ENCODE data around the gene KCNE4.
"Not testable (repeated sequence)": the region's sequence is repeated elsewhere in the genome, so short reads cannot be mapped to it uniquely, and the experiment has no call there.

KCNE4 gene

DNA sequence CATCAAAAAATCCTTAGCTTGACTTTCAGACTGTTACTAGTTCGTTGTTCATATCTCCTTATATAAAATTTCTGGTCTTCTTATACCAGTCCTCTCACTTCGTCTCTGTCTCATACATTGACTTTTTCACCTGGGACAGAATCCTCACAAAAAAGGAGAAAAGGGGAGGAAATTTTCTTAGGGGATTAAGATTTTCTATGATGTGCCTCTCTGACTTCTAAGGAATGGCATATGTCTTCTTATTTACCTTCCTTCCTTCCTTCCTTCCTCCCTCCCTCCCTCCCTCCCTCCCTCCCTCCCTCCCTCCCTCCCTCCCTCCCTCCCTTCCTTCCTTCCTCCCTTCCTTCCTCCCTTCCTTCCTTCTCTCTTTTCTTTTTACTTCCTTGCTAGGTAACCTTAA, 27.9 kb downstream of the KCNE4 start:
- no peaks in the 10 kb centered on the region for H3K36me3 ChIP-seq (ENCODE audit: insufficient read depth, low read depth, low read length)
- no peaks in the 10 kb centered on the region for H3K9me3 ChIP-seq (ENCODE audit: insufficient read depth, low read depth, low read length)
- no peak overlapping the region for H3K9ac ChIP-seq (ENCODE audit: low read depth, low read length)
- H3K27me3 ChIP-seq (ENCODE audit: insufficient read depth, low read length), result no peaks in the 10 kb centered on the region
- no peak overlapping the region for H3K27ac ChIP-seq (ENCODE audit: low read length)
- H3K4me1 ChIP-seq (ENCODE audit: insufficient read depth, low read length), result no peaks in the 10 kb centered on the region
- H3K4me3 ChIP-seq (ENCODE audit: low read length), result no peak overlapping the region

DNA sequence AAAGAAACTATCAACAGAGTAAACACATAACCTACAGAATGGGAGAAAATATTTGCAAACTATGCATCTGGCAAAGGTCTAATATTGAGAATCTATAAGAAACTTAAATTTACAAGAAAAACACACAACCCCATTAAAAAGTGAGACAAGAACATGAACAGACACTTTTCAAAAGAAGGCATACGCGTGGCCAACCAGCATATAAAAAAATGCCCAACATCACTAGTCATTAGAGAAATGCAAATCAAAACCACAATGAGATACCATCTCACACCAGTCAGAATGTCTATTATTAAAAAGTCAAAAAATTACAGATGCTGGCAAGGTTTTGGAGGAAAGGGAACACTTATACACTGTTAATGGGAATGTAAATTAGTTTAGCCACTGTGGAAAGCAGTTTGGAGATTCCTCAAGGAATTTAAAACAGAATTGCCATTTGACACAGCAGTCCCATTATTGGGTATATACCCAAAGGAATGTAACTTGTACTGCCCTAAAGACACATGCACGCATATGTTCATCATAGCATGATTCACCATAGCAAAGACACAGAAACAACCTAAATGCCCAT, 28.9 kb downstream of the KCNE4 start:
- H3K9me3 ChIP-seq (ENCODE audit: insufficient read depth, low read depth, low read length); H3K27ac ChIP-seq (ENCODE audit: low read length): not testable (repeated sequence)

DNA sequence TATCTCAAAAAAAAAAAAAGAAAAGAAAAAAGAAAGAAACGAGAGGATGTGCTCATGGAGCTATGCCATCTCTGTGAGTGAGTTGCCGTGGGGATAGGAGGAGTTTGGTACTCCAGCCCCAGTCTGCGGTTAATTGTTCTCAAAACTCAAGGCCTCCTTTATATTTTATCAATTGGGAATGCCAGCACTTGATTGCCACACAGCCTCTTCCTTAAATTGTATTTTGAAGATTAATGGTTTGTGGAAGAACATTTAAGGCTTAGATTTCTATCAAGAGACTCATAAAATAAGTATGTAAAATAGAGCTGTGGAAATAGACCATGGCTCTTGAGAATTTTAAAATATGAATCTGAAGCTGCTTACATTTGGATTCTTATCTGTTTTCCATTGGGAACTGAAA, 29.8 kb downstream of the KCNE4 start:
- Histone ChIP-seq H3K36me3 (ENCODE audit: insufficient read depth, low read depth, low read length) (no peaks in the 10 kb centered on the region), H3K9ac (ENCODE audit: low read depth, low read length) (no peak overlapping the region), H3K9me3 (ENCODE audit: insufficient read depth, low read depth, low read length) (no peaks in the 10 kb centered on the region), H3K4me1 (ENCODE audit: insufficient read depth, low read length) (no peaks in the 10 kb centered on the region; the same call in 1 of the 2 replicates), H3K4me3 (ENCODE audit: low read length) (no peak overlapping the region), H3K27ac (ENCODE audit: low read length) (no peak overlapping the region), H3K27me3 (ENCODE audit: insufficient read depth, low read length) (no peaks in the 10 kb centered on the region)

More for the DNA sequence above, 28.9 kb downstream of the KCNE4 start:
- not testable (repeated sequence) for H3K9ac ChIP-seq (ENCODE audit: low read depth, low read length); H3K4me3 ChIP-seq (ENCODE audit: low read length); H3K36me3 ChIP-seq (ENCODE audit: insufficient read depth, low read depth, low read length); H3K27me3 ChIP-seq (ENCODE audit: insufficient read depth, low read length); H3K4me1 ChIP-seq (ENCODE audit: insufficient read depth, low read length)

DNA sequence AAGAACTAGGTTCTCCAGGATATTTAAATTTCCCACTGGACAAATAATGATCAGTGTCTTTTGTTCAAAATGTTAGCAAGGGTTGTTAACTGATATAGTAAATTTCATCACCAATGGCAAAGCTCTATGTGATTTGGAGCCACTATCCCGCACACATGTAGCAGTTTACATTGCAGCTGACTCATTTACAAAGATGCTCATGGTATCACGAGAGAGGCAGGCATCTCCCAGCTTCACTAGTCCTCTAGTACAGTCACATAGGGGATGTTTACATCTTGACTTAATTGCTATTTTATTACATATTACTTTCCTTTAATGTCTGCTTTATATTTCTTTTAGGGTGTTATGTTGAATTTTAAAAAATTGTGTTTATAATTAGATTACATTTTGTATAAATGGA, 30.7 kb downstream of the KCNE4 start:
- no peaks in the 10 kb centered on the region for H3K9me3 ChIP-seq (ENCODE audit: insufficient read depth, low read depth, low read length)
- no peaks in the 10 kb centered on the region for H3K27me3 ChIP-seq (ENCODE audit: insufficient read depth, low read length)
- no peak overlapping the region for H3K27ac ChIP-seq (ENCODE audit: low read length)
- no peak overlapping the region for H3K9ac ChIP-seq (ENCODE audit: low read depth, low read length)
- no peaks in the 10 kb centered on the region; the same call in 1 of the 2 replicates for H3K4me1 ChIP-seq (ENCODE audit: insufficient read depth, low read length)
- no peak overlapping the region for H3K4me3 ChIP-seq (ENCODE audit: low read length)
- no peaks in the 10 kb centered on the region for H3K36me3 ChIP-seq (ENCODE audit: insufficient read depth, low read depth, low read length)

DNA sequence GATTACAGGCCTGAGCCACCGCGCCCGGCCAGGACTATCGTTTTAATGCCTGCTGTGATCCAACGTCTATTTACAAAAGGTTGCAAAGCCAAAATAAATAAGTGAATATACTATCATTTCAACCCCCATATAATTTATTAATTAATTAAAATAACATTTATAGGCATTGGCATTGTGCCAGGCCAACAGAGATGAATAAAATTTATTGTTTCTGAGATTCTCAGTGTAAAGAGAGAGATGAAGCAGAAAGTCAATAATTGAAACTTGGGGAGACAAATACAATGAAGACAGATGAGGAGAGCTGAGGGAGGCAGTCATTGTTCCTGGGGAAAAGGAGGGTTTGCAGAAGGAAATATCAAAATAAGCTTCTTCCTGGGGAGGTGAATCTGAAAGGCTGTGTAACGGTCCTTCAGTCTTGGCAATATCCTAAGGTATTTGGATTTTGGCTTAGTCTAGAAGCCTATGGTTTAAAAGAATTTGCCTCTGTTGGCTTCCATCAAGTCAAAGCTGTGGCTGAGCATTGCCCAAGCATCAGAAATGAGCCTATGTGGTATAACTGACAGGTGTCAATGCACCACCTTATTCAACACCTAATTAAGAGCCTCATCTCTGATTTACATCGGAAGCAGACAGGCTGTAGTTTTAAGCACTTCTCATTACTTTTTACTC, 31.5 kb downstream of the KCNE4 start:
- no peaks in the 10 kb centered on the region for H3K9me3 ChIP-seq (ENCODE audit: insufficient read depth, low read depth, low read length)
- no peak overlapping the region for H3K4me3 ChIP-seq (ENCODE audit: low read length)
- no peak overlapping the region for H3K27ac ChIP-seq (ENCODE audit: low read length)
- H3K9ac ChIP-seq (ENCODE audit: low read depth, low read length), result no peak overlapping the region
- H3K4me1 ChIP-seq (ENCODE audit: insufficient read depth, low read length), result no peaks in the 10 kb centered on the region; the same call in 1 of the 2 replicates
- no peaks in the 10 kb centered on the region for H3K36me3 ChIP-seq (ENCODE audit: insufficient read depth, low read depth, low read length)
- H3K27me3 ChIP-seq (ENCODE audit: insufficient read depth, low read length), result no peaks in the 10 kb centered on the region

DNA sequence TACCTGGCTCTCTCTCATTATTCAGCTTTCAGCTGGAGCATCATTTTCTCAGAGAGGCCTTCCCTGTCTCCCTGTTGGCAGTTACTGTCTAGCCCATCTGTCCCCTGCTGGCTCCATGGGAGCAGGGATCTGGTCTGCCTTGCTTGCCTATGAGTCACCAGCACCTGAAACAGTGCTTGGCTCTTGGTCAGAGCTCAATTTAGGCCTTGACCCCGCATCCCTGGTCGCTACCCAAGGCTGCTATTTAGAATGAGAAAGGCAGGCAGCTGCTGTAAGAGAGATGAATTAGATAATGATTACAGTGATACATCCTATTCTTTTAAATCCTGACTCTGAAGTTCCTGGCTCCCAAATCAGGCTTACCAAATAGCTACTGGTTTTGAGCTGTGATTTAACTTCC, 32.9 kb downstream of the KCNE4 start:
- Histone ChIP-seq H3K36me3 (ENCODE audit: insufficient read depth, low read depth, low read length) (no peaks in the 10 kb centered on the region), H3K9me3 (ENCODE audit: insufficient read depth, low read depth, low read length) (no peaks in the 10 kb centered on the region), H3K9ac (ENCODE audit: low read depth, low read length) (no peak overlapping the region), H3K4me3 (ENCODE audit: low read length) (no peak overlapping the region), H3K4me1 (ENCODE audit: insufficient read depth, low read length) (no peaks in the 10 kb centered on the region; the same call in 1 of the 2 replicates), H3K27ac (ENCODE audit: low read length) (no peak overlapping the region), H3K27me3 (ENCODE audit: insufficient read depth, low read length) (no peaks in the 10 kb centered on the region)

DNA sequence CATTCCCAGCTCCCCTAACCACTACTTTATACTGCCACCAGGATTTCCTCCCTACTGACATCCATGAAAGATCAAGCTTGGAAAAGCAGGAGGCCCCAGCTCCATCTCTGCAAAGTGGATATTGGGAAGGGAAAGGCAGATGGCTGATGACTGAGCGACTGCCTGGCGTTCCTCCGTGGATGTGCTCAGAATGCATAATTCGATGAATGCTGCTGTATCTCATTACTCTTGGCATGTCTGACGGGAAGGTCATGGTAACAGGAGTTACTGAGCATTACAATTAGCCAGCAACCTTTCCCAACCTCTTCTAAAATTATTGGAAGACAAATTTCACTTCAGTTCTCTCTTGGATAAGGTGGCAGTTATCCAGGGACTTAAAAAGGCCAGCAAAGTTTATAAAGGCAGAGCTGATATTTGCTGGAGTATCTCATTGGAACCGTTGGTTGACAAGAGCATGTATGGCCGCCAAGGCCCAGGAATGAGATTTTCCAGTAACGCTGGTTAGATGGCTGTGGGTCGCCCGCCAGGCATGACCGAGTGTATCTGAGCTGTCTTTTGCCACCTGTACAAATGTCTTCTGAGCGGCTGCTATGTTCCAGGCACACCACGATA, 34.5 kb downstream of the KCNE4 start:
- no peaks in the 10 kb centered on the region; the same call in 1 of the 2 replicates for H3K4me1 ChIP-seq (ENCODE audit: insufficient read depth, low read length)
- H3K9me3 ChIP-seq (ENCODE audit: insufficient read depth, low read depth, low read length), result no peaks in the 10 kb centered on the region
- no peaks in the 10 kb centered on the region for H3K27me3 ChIP-seq (ENCODE audit: insufficient read depth, low read length)
- no peaks in the 10 kb centered on the region for H3K36me3 ChIP-seq (ENCODE audit: insufficient read depth, low read depth, low read length)
- H3K27ac ChIP-seq (ENCODE audit: low read length), result no peak overlapping the region
- H3K4me3 ChIP-seq (ENCODE audit: low read length), result no peak overlapping the region
- H3K9ac ChIP-seq (ENCODE audit: low read depth, low read length), result no peak overlapping the region

DNA sequence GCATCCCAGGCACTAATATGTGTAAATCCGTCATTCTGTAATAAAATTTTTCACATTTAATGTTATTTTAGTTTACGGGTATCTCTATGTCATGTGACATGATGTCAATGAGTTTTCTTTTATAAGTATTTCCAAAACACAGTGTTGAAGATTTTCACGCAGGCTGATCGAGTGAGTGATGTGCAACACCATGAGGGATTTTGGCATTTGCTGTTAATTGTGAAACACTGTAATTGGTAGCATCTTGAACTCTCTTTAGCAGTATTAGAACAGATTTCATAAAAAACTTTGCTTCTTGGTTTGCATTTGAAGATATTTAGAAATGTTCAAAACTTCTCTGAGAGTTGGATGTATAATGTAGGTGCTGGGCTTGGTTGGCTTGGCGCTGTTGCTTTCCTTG, 35.5 kb downstream of the KCNE4 start:
- H3K27ac ChIP-seq (ENCODE audit: low read length), result no peak overlapping the region
- no peak overlapping the region for H3K9ac ChIP-seq (ENCODE audit: low read depth, low read length)
- H3K27me3 ChIP-seq (ENCODE audit: insufficient read depth, low read length), result no peaks in the 10 kb centered on the region
- no peaks in the 10 kb centered on the region for H3K9me3 ChIP-seq (ENCODE audit: insufficient read depth, low read depth, low read length)
- no peaks in the 10 kb centered on the region for H3K36me3 ChIP-seq (ENCODE audit: insufficient read depth, low read depth, low read length)
- H3K4me1 ChIP-seq (ENCODE audit: insufficient read depth, low read length), result no peaks in the 10 kb centered on the region; the same call in 1 of the 2 replicates
- no peak overlapping the region for H3K4me3 ChIP-seq (ENCODE audit: low read length)

DNA sequence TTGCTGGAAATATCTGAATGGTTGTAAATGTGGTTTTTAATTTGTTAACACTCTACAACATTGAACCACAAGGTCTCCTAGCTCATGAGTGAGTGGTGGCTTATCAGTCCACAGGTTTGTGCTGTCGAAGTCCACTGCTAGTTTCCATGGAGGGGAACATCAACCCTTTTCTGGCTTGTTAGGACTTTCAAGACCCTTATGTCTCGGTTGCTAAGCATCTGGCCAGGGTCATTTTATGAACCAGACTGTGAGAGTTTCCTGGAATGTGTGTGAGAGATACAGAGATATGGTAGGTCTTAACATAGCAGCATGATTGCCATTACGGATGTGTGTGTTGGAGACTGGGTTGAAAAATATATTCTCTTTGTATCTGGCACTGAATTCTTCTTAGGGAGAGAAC, 36.9 kb downstream of the KCNE4 start:
- H3K27ac ChIP-seq (ENCODE audit: low read length), result no peak overlapping the region
- no peak overlapping the region for H3K4me3 ChIP-seq (ENCODE audit: low read length)
- H3K27me3 ChIP-seq (ENCODE audit: insufficient read depth, low read length), result no peaks in the 10 kb centered on the region
- H3K4me1 ChIP-seq (ENCODE audit: insufficient read depth, low read length), result peaks cover 4% of the 10 kb centered on the region; the same call in 1 of the 2 replicates
- no peaks in the 10 kb centered on the region for H3K36me3 ChIP-seq (ENCODE audit: insufficient read depth, low read depth, low read length)
- no peaks in the 10 kb centered on the region for H3K9me3 ChIP-seq (ENCODE audit: insufficient read depth, low read depth, low read length)
- no peak overlapping the region for H3K9ac ChIP-seq (ENCODE audit: low read depth, low read length)

DNA sequence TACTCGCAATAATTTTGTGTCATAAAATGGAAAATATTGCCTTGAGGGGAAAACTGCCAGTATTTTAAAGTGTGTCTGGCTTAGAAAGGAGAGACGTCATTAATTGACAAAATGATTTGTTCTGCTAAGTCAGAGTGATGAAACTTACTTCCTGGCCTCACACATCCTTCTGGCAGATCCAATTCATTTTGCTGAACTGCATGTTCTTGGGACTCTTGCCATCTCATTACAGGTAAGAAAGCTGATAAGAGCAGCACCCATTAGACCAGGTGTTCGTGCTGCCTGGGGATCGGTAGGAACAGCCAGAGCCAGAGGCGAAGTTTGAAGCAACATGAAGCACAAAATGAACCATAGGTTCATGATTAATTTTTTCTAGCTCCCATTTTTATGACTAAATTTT, 38.0 kb downstream of the KCNE4 start:
- Histone ChIP-seq H3K9ac (ENCODE audit: low read depth, low read length) (no peak overlapping the region), H3K27ac (ENCODE audit: low read length) (no peak overlapping the region), H3K9me3 (ENCODE audit: insufficient read depth, low read depth, low read length) (no peaks in the 10 kb centered on the region), H3K27me3 (ENCODE audit: insufficient read depth, low read length) (no peaks in the 10 kb centered on the region), H3K36me3 (ENCODE audit: insufficient read depth, low read depth, low read length) (no peaks in the 10 kb centered on the region), H3K4me3 (ENCODE audit: low read length) (no peak overlapping the region), H3K4me1 (ENCODE audit: insufficient read depth, low read length) (peaks cover 4% of the 10 kb centered on the region; the same call in 1 of the 2 replicates)

DNA sequence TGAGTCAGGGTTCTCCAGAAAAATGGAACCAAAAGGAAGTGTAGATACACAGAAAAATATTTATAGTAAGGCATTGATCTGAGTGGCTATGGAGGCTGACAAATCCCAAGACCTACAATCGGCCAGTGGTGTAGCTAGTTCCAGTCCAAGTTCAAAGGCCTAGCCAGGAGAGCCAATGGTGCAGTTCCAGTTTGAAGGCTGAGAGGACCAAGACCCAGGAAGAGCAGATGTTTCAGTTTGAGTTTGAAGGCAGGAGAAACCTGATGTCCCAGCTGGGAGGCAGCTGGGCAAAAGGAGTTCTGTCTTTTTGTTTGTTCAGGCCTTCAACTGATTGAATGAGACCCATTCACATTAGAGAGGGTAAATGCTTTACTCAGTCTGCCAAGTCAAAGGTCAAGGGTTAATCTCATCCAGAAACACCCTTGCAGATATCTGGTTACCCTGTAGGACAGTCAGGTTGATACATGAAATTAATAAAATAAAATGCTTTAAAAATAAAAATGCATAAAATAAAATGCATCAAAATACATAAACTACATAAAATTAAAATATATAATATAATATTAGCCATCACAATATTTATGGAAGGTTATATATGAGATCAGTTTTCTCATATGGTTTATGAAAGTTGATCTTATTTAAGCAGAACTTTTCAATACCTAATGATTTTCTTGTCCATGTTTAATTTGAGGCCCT, 38.7 kb downstream of the KCNE4 start:
- Histone ChIP-seq H3K27me3 (ENCODE audit: insufficient read depth, low read length) (no peaks in the 10 kb centered on the region), H3K27ac (ENCODE audit: low read length) (no peak overlapping the region), H3K9me3 (ENCODE audit: insufficient read depth, low read depth, low read length) (no peaks in the 10 kb centered on the region), H3K4me3 (ENCODE audit: low read length) (no peak overlapping the region), H3K4me1 (ENCODE audit: insufficient read depth, low read length) (peaks cover 4% of the 10 kb centered on the region; the same call in 1 of the 2 replicates), H3K9ac (ENCODE audit: low read depth, low read length) (no peak overlapping the region), H3K36me3 (ENCODE audit: insufficient read depth, low read depth, low read length) (no peaks in the 10 kb centered on the region)

Data from iPS-20b (cell line).